Measurements from ENCODE around the gene JMJD7.

- TF ChIP-seq, protein P1, sequence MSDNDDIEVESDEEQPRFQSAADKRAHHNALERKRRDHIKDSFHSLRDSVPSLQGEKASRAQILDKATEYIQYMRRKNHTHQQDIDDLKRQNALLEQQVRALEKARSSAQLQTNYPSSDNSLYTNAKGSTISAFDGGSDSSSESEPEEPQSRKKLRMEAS (IDR thresholded peaks at IDR 0.05), result no peak
- TF ChIP-seq RFX5 (IDR thresholded peaks at IDR 0.05) (no peak), HDAC2 (IDR thresholded peaks at IDR 0.05) (no peak), USF2 (IDR thresholded peaks at IDR 0.05) (no peak), MYC (IDR thresholded peaks at IDR 0.05; ENCODE audit: borderline replicate concordance, low read length) (no peak), RAD21 (conservative IDR thresholded peaks at IDR 0.05 in 1 of 2, IDR thresholded peaks at IDR 0.05 in 1 of 2) (no peak), ZC3H11A (IDR thresholded peaks at IDR 0.05) (no peak), EP300 (IDR thresholded peaks at IDR 0.05) (no peak)
- TF ChIP-seq, protein P2, sequence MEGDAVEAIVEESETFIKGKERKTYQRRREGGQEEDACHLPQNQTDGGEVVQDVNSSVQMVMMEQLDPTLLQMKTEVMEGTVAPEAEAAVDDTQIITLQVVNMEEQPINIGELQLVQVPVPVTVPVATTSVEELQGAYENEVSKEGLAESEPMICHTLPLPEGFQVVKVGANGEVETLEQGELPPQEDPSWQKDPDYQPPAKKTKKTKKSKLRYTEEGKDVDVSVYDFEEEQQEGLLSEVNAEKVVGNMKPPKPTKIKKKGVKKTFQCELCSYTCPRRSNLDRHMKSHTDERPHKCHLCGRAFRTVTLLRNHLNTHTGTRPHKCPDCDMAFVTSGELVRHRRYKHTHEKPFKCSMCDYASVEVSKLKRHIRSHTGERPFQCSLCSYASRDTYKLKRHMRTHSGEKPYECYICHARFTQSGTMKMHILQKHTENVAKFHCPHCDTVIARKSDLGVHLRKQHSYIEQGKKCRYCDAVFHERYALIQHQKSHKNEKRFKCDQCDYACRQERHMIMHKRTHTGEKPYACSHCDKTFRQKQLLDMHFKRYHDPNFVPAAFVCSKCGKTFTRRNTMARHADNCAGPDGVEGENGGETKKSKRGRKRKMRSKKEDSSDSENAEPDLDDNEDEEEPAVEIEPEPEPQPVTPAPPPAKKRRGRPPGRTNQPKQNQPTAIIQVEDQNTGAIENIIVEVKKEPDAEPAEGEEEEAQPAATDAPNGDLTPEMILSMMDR (IDR thresholded peaks at IDR 0.05), result no peak
- TF ChIP-seq, protein P3, sequence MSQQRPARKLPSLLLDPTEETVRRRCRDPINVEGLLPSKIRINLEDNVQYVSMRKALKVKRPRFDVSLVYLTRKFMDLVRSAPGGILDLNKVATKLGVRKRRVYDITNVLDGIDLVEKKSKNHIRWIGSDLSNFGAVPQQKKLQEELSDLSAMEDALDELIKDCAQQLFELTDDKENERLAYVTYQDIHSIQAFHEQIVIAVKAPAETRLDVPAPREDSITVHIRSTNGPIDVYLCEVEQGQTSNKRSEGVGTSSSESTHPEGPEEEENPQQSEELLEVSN (IDR thresholded peaks at IDR 0.05; ENCODE audit: borderline replicate concordance, low read depth), result no peak
- TF ChIP-seq, protein P4, sequence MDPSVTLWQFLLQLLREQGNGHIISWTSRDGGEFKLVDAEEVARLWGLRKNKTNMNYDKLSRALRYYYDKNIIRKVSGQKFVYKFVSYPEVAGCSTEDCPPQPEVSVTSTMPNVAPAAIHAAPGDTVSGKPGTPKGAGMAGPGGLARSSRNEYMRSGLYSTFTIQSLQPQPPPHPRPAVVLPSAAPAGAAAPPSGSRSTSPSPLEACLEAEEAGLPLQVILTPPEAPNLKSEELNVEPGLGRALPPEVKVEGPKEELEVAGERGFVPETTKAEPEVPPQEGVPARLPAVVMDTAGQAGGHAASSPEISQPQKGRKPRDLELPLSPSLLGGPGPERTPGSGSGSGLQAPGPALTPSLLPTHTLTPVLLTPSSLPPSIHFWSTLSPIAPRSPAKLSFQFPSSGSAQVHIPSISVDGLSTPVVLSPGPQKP (IDR thresholded peaks at IDR 0.05; ENCODE audit: low read depth, low read length), result no peak
Measured at GRCh38 chr15:41799488-41799805, 28.4 kb upstream of the JMJD7 start.
